Measurements from ENCODE around the gene UCP2. TPM values are rescaled to one million over a fixed set of nuclear protein-coding genes. Genes with fewer than 3 reads are reported as not detected.

Gene UCP2
- total RNA-seq, 4 donors from 2014 or later, result 16.8 to 284 (median 56.7) TPM

DNA sequence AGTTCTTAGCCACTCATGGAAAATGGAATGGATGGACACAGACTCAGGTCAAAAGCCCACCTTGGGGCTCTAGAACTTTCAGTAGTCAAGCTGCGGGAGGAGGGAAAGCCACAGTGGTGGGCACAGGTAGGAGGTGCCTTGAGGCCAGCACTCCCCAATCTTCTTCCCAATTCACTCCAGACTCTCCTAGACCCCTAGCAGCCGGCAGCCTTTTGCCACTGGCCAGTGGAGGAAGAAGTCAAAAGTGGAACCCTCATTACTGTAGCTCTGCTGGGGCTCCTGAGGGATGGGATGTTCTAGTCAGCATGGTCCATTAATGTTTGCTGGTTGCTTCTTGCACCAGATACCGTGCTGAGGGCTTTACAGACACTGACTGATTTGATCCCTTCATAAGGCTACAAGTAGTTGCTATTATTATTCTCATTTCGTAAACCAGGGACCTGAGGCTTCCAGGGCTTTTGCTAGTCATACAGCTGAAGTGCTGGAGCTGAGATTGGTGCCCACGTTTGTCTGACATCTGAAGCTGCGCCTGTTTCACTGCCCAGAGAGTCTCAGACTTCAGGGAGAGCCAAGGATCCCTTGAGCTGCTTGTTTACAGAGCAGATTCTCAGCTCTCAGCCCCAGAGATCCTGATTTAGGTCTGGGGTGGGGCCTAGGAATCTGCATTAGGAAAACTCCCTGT is 25.2 kb upstream of the UCP2 start:
- DNase-seq (peak; percentile 70 to 84), ATAC-seq (peak; percentile 56 to 70)
- Histone ChIP-seq H3K9me3 (no peaks in the 10 kb centered on the region), H3K4me3 (peak overlapping the region; percentile 71 to 89 (median 82)), H3K4me1 (peaks cover 60 to 67% of the 10 kb centered on the region in 2 donors), H3K27me3 (no peaks in the 10 kb centered on the region), H3K27ac (peak overlapping the region; percentile 96 to 99 (median 98)), H3K36me3 (peaks cover 3 to 47% of the 10 kb centered on the region in 2 donors)
- intact Hi-C loops (cut with DNase I; ENCODE audit: low total_unique reads) (loop anchor here (1.0 to 2.0 kb wide), 3 partner anchors 25 to 83 kb away; no protein-coding TSS in a partner anchor), in situ Hi-C loops (cut with MboI; ENCODE audit: low sequenced_read_pairs in 4 of 4) (no loop called here)
- peak; percentile 79 to 81 for TF ChIP-seq POLR2A (IDR thresholded peaks at IDR 0.05)
- no peak for TF ChIP-seq CTCF (IDR thresholded peaks at IDR 0.05 in 4 of 5, conservative IDR thresholded peaks at IDR 0.05 in 1 of 5)

DNA sequence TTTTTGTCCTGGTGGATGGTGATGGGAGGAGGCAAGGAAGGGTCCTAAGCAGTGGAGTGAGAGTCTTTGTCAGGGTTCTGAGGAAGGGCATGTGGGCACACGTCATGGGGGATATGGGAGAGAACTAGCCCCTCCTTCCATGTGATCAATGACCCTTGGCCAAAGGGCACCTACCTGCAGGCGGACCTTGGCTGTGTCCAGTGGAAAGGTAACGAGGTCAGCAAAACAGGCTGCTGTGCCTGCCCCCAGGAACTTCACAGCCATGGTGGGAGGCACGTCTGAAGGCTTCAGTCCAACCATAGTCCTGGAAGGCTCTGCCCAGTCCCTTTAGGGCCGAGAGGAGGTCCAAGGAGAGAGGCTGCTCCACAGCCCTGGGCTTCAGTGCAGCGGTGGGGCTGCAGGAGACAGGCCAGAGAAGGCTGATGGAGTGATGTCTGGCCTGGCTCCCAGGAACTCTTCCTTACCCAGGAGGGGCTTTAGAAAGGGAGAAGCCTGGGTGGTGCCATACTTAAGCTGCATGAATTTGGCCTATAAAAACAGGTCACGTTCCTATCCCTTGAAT is 24.2 kb upstream of the UCP2 start:
- ATAC-seq (no peak), DNase-seq (no peak)
- Histone ChIP-seq H3K9me3 (no peaks in the 10 kb centered on the region), H3K27ac (peak overlapping the region; percentile 96 to 99 (median 98)), H3K4me3 (peak overlapping the region; percentile 71 to 89 (median 82)), H3K36me3 (peaks cover 3 to 51% of the 10 kb centered on the region in 2 donors), H3K4me1 (peaks cover 58 to 65% of the 10 kb centered on the region in 2 donors), H3K27me3 (no peaks in the 10 kb centered on the region)
- intact Hi-C loops (cut with DNase I; ENCODE audit: low total_unique reads) (loop anchor here (2.0 kb wide), 1 partner anchor 84 kb away; no protein-coding TSS in a partner anchor), in situ Hi-C loops (cut with MboI; ENCODE audit: low sequenced_read_pairs in 4 of 4) (no loop called here)
- TF ChIP-seq CTCF (IDR thresholded peaks at IDR 0.05 in 4 of 5, conservative IDR thresholded peaks at IDR 0.05 in 1 of 5) (no peak), POLR2A (IDR thresholded peaks at IDR 0.05) (peak in 1 of 2 donors; percentile 14)

DNA sequence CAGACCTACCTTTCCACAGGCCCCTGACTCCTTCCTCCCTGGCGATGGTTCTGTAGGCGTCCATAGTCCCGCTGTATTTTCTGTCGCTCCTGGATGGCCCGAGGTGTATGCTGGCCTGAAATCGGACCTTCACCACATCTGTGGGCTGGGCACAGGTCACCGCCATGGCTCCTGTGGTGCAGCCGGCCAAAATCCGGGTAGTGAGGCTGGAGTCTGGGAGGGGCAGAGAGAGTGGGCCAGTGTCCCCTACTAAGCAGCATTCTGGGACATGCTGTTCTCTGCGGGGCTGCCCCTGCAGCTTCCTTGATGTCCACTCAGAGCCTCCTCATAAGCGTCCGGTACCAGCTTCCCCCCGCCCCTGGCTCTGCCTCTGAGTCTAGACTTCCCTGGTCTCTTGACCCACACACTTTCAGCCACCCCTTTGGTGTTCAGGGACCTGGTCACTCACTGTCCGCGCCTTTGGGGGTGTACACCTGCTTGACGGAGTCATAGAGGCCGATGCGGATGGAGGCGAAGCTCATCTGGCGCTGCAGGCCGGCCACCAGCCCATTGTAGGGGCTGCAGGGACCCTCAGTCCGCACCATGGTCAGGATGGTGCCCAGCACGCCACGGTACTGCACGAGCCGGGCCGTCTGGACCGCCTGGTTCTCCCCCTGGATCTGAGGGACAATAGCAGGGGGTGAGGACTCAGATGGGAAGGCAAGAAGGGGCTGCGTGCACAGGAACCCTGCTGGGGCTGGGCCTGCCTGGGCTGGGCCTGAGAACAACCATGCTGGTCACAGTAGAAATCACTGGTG is 23.3 kb upstream of the UCP2 start:
- ATAC-seq (no peak), DNase-seq (peak in 1 of 2 donors; percentile 53)
- intact Hi-C loops (cut with DNase I; ENCODE audit: low total_unique reads) (loop anchor here (2.0 kb wide), 1 partner anchor 85 kb away; no protein-coding TSS in a partner anchor), in situ Hi-C loops (cut with MboI; ENCODE audit: low sequenced_read_pairs in 4 of 4) (no loop called here)
- peak overlapping the region; percentile 96 to 99 (median 98) for H3K27ac ChIP-seq
- no peaks in the 10 kb centered on the region for H3K27me3 ChIP-seq
- H3K4me1 ChIP-seq, result peaks cover 49 to 61% of the 10 kb centered on the region in 2 donors
- H3K9me3 ChIP-seq, result no peaks in the 10 kb centered on the region
- TF ChIP-seq CTCF (IDR thresholded peaks at IDR 0.05 in 4 of 5, conservative IDR thresholded peaks at IDR 0.05 in 1 of 5) (no peak), POLR2A (IDR thresholded peaks at IDR 0.05) (peak in 1 of 2 donors; percentile 28)
- peak overlapping the region; percentile 71 to 89 (median 82) for H3K4me3 ChIP-seq
- H3K36me3 ChIP-seq, result peaks cover 3 to 52% of the 10 kb centered on the region in 2 donors

DNA sequence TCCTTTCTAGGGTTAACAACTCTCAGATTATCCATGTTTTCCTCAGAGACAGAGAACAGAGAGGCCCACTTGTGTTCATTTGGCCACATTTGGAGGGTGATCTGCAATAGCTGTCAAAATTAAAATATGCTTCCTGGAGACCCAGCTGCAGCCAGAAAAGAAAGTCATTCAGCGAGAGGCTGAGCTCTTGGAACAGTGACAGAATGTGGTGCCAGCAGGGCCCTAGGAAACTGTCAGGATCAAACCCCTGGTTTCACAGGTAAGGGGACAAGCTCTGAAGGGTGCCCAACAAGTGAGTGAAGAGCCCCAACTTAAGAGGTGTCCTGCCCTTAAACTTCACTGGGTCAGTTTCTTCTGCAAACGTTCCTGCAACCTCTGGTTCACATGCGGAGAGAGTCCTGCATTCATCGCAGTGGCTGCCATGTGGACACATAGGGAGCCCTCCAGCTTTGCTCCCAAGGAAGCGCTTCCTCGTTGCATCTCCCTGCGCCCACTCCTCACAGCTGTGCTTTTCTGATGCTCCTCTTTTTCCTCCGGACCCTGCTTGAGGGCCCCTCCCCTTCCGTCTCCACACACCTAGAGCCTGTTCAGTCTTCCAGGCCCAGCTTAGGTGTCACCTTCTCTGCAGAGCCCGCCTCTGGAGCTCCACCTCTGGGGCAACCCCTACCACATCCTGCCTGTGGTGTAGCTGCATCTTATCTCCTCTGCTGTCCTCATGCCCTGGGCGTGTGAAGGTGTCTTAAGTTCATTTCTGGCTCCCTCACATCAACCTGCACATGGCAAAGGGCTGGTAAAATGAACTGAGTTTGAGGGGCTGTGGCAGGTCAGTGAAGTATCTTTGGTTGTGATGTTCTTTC is 22.3 kb upstream of the UCP2 start:
- TF ChIP-seq CTCF (IDR thresholded peaks at IDR 0.05 in 4 of 5, conservative IDR thresholded peaks at IDR 0.05 in 1 of 5) (no peak), POLR2A (IDR thresholded peaks at IDR 0.05) (no peak)
- Histone ChIP-seq H3K36me3 (peaks cover 3 to 62% of the 10 kb centered on the region in 2 donors), H3K4me1 (peaks cover 39 to 51% of the 10 kb centered on the region in 2 donors), H3K27ac (peak overlapping the region; percentile 96 to 99 (median 98)), H3K27me3 (no peaks in the 10 kb centered on the region), H3K4me3 (peak overlapping the region in 3 of 4 donors; percentile 71 to 89 (median 75)), H3K9me3 (no peaks in the 10 kb centered on the region)
- in situ Hi-C loops (cut with MboI; ENCODE audit: low sequenced_read_pairs in 4 of 4), result no loop called here
- DNase-seq (no peak), ATAC-seq (no peak)
- intact Hi-C loops (cut with DNase I; ENCODE audit: low total_unique reads), result no loop called here
